Measurements from ENCODE around the gene ARHGAP8. TPM values are rescaled to one million over a fixed set of nuclear protein-coding genes. Genes with fewer than 3 reads are reported as not detected.
"Not testable (repeated sequence)": the region's sequence is repeated elsewhere in the genome, so short reads cannot be mapped to it uniquely, and the experiment has no call there.

Gene ARHGAP8
- total RNA-seq, 1 donor from 2014 or later, result 46.7 TPM

DNA sequence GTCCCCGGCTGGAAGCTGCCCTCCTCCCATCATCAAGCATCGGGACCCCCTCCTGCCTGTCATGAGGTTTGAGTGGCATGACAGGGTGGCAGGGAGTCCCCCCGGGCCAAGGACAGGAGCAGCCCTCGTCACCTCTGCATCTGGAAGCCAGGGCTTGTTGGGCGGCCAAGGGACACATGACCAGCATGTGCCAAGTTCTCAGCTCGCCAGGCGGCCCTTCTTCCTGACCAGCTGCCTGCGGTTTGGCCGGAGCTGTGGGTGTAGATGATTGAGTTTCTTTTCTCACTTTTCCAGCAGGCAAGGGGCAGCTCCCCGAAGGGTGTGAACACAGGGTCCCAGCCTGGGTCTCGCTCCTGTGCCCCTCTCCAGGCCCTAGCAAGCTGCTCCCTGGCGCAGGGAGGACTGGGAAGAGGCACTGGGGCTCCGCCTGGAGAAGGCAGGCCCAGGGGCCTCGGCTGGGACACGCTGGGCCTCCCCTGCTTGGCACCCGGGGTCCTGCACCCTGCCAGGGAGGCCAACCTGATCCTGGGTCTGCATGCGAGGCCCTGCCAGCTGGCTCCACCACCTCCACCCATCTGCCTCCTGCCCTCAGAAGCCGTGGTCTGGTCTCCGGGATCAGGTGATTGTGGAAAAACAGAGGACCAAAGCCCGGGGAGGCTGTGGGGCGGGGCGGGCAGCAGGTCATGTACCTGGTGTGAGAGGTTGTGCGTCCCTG, 13.4 kb downstream of the ARHGAP8 start:
- no peak for DNase-seq (ENCODE audit: low spot score)

DNA sequence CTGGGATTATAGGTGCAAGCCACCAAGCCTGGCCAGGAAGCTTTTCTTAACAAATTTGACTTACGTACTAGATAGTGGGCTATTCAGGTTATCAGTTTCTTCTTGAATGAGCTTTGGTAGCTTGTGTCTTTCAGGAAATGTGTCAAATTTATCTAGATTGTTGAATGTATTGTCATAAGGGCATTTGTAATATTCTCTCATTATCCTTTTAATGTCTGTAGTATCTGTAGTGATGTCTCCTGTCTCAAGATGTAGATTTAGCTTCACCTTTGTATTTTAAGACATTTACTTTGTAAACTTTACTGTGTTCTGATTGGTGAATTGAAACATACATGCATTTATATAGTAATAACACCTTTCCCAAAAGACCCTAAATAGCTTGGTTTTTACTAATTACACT, 20.7 kb downstream of the ARHGAP8 start:
- DNase-seq (ENCODE audit: low spot score), result no peak

DNA sequence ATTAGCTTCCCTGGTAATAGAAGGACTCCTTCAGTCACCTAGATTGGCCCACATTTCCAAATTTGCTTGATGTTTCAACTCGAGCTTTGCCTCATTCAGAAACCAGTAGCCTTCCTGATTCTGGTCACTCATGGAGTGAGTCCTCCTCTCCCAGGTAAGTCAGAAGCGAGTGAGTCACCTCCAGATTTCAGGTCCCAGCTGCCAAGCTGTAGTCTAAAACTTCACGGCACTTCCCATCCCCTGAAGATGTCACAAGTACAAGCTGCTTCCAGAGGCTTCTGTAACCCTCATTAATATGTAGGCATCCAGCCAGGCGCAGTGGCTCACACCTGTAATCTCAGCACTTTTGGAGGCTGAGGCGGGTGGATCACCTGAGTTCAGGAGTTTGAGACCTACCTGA, 23.5 kb downstream of the ARHGAP8 start:
- DNase-seq (ENCODE audit: low spot score), result no peak

DNA sequence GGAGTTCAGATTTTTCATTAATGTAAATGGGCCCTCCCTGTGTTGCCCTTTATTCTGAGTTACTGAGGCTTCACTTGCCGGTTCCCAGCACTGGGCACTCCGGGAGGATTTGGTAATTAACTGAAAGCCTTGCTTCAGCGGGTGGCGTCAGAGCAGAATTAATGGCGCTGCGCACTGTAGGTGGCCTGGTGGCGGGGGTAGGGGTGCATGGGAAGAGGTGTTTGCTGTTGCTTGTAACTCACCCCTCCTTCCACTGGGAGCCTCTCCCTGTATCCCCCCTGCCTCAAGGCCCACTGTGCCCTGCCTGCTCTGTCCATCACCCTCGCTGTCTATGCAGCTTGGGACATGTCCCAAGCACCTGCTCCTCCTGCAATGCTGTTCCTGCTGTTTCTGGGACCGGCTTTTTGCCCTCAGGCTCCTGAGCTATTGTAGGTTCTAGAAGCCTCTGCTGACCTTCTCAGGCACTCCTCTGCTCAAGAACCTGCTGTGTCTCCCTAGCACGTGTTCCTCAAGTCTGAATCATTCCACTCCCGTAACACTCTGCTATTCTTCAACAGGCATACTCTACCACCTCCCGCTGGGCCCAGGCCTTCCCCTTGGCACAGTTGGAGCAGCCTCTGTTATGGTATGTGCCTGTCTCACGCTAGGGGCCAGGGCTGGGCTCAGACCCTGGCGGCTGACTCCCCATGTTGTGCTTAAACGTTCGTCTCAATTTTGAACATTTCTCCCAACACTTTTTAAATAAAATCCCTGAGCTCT, 24.4 kb downstream of the ARHGAP8 start:
- DNase-seq (ENCODE audit: low spot score), result no peak

DNA sequence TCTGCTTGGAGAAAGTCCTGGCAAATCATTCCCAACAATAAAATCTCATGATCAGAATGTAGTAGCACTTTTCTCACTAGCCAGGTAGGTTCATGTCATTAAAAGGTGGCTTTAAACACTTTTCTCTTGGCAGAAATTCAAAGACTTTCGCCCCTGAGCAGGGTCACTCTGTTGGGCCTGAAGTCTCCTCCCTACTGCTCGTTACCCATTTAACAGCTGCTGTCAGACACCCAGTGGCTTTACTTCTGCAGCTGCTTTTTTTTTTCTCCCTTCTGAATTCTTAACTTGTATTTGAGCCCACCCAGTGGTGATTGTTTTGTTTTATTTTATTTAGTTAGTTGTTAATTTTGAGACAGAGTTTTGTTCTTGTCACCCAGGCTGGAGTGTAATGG, 25.0 kb downstream of the ARHGAP8 start:
- DNase-seq (ENCODE audit: low spot score), result no peak

DNA sequence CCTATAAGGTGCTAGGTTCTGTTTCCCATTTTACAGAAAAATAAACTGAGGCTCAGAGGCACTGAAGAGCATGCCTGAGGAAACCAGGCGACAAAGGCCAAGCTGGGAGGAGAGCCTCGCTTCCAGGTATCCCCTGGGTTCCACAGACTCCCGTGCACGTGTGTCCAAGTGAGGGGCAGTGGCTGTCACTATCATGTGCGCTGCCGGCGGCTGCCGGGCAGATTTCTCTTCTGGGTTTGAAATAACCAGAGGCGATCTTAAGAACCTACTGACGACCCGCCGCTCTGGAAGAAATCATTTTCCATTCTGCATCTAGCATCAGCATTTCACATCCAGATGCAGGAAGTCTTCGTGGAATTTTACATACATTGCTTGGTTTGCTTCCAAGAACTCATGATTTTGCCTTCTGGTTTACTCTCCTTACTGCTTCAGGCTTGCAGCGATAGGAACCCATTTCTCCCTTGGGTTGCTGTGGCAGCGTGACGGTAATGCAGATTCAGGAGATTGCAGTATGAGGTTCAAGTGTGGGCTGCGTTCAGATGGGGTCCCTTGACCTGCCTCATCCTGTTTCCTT, 28.6 kb downstream of the ARHGAP8 start:
- DNase-seq (ENCODE audit: low spot score), result no peak

DNA sequence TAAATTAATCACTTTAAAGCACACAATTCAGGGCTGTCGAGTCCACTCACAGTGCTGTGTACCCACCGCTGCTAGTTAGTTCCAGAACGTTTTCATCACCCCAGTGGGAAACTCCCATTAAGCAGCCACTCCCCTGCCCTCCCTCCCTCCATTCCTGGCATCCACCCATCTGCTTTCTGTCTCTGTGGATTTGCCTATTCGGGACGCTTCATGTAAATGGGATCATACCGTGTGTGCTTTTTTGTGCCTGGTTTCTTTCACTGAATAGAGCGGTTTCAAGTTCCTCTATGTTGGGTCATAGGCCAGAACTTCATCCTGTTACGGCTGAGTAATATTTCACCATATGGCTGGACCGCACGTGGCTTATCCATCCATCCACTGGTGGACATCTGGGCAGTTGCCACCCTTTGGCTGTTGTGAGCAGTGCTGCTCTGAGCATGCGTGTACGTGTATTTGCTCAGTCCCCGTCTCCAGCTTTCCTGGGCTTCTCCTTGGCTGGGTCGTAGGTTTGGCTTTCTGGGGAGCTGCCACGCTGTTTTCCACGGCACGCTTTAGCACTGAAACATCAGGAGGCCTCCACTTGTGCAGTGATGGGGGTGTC, 30.1 kb downstream of the ARHGAP8 start:
- no peak for DNase-seq (ENCODE audit: low spot score)

DNA sequence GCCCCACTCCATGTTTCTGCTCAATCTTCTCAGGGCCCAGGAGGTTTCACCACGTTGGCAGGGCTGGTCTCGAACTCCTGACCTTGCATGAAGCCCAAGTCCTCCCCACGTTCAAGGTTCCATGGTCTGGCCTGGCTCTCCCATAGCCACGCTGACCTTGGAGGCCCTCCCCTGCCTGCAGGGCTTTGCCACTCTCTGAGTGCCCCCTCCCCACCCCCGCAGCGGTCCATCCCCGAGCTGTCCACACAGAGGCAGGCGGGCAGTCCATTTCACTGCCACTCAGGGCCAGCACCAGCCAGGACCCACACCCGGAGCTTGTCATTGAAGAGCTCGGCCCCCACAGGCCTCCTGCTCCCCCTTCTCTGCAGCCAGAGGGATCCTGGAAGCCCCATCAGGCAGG, 30.7 kb downstream of the ARHGAP8 start:
- no peak for DNase-seq (ENCODE audit: low spot score)

DNA sequence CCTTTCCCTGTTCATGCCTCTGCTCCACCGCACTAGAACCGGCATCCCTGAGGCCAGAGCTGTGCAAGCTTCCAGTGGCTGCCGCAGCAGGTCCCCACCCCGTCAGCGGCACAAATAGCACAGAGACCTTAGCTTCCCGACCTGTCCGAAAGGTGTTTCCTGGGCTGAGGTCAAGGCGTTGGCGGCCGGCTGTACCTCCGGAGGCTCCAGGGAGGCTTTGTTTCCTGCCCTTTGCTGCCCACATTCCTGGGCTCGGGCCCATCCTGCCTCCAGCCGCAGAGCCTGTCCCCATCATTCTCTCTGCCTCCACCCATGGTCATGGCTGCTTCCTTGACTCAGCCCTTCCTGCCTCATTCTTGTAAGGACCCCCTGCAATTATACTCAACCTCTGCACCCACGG, 31.2 kb downstream of the ARHGAP8 start:
- no peak for DNase-seq (ENCODE audit: low spot score)

DNA sequence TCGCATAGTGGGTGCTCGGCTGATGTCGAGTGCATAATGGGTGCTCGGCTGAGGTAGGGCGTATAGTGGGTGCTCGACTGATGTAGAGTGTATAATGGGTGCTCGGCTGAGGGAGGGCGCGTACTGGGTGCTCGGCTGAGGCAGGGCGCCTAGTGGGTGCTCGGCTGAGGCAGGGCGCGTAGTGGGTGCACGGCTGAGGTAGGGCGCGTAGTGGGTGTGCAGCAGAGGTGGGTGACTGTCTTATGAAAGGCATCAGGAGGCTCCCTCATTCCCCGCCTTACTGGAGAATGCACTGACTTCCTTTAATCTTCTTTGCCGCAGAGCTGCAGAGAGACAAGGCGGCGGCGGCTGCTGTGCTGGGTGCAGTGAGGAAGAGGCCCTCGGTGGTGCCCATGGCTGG, 33.8 kb downstream of the ARHGAP8 start:
- no peak for DNase-seq (ENCODE audit: low spot score)

DNA sequence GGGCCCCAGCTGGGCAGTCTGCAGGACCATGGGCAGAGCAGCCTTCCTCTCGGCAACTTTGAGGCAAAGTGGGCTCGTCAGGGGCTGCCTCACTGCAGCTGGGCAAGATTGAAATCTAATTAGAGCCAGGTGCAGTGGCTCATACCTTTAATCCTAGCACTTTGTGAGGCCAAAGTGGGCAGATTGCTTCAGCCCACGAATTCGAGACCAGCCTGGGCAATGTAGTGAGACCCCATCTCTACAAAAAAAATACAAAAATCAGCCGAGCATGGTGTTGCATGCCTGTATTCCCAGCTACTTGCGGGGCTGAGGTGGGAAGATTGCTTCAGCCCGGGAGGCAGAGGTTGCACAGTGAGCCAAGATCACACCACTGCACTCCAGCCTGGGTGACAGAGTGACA, 34.2 kb downstream of the ARHGAP8 start:
- no peak for DNase-seq (ENCODE audit: low spot score)

DNA sequence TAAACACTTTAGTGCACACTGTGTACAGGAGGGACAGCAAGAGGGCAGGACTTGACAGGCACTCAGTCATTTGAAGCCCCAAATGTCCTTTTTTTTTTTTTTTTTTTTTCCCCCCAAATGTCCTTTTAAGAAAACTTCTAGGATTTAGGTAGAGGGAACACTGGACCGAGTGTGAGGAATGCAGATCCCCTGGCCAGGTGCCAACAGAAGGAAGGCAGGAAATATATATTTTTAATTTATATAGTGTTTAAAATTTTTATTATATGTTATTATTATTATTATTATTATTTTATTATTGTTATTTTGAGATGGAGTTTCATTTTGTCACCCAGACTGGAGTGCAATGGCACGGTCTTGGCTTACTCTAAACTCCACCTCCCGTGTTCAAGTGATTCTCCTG, 35.5 kb downstream of the ARHGAP8 start:
- DNase-seq (ENCODE audit: low spot score), result no peak

DNA sequence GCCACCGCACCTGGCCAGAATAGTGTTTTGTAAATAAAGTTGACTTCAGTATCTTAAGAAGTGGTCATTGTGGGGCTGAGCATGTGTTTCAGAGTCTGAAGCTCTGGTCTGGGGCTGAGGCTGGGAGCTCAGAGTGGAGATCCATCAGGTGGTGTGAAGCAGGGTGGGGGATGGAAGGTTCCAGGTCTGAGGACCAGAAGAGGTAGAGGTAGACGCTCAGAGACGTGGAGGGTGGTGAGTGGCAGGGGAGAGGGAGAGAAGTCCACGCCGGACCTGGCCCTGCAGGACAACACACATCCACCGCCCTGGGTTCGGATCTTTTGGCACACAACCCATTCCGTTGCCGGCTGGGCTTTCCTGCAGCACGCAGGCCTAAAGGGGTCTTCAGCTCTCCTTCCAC, 40.7 kb downstream of the ARHGAP8 start:
- DNase-seq (ENCODE audit: low spot score), result no peak

DNA sequence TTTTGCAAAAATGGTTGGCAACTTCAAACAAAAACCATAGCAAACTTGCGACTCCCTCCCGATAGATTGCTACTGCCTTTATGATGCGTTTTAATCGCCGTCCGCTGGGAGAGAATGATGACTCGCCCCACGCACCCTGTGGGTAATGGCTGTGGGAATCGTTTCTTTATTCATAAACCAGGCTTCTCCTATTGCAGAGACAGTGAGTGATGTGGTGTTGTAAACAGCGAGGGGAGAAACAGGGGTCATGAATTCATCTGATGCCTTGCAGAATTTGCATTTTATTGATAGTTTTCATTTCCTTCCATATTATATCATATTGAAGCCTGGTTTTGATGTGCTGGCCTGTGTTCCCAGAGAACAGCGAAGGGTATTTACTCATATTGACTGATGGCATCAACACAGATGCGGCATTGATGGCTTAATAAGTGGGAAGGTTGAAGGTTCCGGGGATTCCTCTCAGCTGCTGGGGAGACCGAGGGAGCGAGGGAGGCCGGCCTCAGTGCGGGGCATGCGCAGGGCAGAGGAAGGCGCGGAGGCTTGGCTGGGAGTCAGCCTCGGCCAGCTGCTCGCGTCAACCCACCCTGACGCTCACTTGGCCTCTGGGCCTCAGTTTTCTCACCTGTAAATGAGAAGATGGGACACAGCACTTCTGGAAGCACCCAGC, 41.3 kb downstream of the ARHGAP8 start:
- DNase-seq (ENCODE audit: low spot score), result no peak

DNA sequence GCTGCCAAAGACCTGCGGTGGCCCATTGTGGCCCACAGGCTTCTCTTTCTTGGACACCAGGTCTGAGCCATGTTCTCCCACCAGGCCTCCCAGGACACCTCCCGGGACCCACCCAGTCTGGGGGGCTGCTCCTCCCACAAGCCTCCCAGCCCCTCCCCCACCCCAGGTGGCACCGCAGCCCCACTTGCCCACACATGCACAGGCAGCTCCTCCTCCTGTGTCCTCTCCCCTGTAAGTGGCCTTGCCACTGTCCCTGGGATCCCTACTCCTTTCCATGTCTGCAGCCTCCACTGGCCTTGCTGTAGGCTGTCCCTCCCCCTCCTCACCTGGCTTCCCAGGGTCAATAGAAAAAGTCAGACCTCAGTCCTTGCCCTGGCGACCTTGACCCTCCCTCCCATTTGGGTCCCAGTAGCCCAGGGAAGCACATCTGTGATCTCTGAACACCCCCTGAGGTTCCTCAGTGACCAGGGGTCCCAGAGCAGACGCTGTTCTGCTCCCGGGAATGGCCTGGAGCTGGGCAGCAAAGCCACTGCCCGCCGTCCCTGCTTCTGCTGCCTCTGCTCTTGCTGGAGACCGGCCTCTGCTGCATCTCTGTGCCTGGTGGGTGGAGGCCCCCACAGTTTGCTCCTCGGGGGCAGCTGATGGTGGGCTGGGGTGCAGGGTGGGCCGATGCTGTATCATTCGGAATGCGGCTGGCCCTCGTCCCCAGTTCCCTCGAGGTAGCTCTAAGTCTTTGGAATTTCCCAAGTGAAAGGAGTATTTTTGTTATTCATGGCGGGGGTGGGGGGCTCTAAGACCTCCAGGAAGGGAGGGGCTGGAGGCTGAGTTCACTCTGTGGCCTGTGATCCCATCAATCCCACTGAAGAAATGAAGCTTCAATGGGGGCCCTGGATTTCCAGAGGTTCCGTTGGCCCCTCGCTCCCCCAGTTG, 43.6 kb downstream of the ARHGAP8 start:
- DNase-seq (ENCODE audit: low spot score), result no peak

DNA sequence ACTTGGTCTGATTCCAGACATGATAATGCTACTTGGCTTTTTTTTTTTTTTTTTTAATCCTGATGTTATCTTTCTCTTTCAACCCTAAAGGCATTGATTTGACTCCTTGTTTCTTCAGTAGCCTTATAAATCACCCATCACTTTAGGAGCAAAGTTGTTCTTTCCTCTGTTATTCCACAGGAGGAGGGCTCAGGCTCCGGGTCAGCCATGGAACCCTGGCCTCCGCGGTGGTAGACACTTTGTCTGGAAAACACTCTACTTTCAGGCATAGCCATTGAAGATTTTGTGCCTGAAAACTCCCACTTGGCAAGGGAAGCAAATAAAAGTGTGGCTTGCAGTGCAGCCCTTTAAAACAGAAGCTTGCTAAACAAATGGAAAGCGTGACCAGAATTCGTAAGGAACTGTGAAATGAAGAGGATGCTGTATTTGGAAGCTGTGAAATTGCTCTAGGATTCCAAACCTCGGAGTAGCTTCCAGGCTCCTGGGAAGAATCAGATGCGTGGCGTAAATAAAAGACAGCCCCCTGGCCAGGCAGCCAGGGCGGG, 44.9 kb downstream of the ARHGAP8 start:
- DNase-seq (ENCODE audit: low spot score), result no peak

DNA sequence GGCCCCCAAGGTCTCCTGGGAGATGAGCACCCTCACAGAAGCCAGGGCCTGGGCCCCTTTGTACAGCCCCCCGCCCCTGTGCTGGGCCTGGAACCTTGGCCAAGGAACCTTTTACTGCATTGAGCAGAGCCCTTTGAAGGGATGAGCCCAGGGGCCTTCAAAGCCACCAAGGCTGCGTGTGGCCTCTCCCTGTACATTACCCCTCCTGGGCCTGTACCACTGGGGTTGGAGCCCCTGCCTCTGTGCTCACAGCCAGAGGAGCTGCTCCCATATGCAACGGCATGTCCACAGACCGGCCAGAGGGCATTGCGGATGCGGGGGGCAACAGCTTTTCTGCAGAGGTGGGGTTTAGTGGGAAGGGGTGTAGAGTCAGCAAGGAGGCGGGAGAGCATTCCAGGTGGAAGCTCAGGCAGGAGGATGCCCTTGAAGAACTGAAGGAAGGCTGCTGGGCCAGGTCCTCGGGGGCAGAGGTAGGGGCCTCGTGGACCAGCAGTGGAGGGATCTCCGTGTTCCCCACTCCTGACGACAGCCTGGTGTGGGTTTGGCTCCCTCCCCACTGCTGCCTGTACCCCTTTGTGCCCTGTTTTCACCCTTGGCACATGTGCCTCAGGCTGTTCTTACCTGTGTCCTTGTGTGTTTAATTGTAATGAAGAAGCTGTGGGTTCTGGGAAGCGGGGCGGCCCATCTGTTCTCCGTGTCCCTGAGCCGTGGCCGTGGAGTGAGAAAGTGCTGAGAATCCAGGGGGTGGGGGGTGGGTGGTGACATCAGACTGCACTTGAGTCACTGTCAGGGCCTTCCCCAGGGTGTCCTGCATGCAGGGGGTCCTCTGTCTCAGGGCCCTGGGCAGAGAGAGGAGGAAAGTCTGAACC, 46.9 kb downstream of the ARHGAP8 start:
- DNase-seq (ENCODE audit: low spot score), result no peak

DNA sequence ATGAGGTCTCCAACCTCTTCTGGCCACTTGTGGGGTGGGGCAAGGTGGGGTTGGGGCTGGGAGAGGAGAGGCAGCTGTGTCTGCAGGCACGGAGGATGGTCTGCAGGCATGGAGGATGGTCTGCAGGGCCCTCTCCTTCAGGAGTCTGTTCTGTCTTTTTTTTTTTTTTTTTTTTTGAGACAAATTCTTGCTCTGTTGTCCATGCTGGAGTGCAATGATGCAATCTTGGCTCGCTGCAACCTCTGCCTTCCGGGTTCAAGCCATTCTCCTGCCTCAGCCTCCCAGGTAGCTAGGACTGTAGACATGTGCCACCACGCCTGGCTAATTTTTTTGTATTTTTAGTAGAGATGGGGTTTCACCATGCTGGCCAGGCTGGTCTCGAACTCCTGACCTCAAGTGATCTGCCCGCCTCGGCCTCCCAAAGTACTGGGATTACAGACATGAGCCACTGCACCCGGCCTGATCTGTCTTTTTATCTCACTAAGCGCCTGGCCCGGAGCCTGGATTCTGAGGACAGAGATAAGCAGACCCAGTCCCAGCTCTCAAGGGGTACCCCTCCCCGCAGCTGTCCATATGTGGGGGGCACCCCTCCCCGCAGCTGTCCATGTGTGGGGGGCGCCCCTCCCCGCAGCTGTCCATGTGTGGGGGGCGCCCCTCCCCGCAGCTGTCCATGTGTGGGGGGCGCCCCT, 47.7 kb downstream of the ARHGAP8 start:
- DNase-seq (ENCODE audit: low spot score), result not testable (repeated sequence)

DNA sequence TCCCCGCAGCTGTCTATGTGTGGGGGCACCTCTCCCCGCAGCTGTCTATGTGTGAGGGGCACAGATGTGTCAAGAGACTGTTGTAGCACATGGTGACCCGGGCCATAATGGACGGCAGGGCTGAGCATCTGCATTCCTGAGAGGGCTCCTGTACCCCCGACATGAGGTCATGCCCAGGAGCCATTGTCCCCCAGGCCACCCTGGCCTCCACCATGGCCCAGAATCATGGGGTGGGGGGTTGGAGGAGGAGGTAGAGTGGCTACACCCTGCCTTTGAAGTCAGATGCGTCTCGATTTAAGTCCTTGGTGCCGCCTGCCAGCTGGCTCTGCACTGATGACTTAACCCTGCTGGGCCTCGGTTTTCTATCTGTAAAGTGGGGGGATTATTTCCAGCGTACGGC, 49.1 kb downstream of the ARHGAP8 start:
- no peak for DNase-seq (ENCODE audit: low spot score)

Measured in mucosa of gallbladder (tissue), 1 donor.